Mammary epithelial cell (primary cell): ENCODE data around the gene PCDHB6.

Experiments
- EZH2 ChIP-seq: IDR thresholded peaks from 2 replicates; pipeline ENCODE4 v1.6.1; 2012; ENCODE audit warnings: low read length, inconsistent platforms, borderline replicate concordance
- TF ChIP-seq, protein P1 (sequence below), 2 donors: IDR thresholded peaks in 1 of 2; conservative IDR thresholded peaks in 1 of 2; 2 replicates each; pipeline ENCODE4 v1.5.1; 2011 to 2012; ENCODE audit warnings: inconsistent platforms in 2 of 2, low read length in 2 of 2, mild to moderate bottlenecking in 2 of 2, control low read depth in 1 of 2, low read depth in 1 of 2; ENCODE audit not compliant: insufficient read depth in 1 of 2; ENCODE audit errors: extremely low read depth in 1 of 2

DNA sequence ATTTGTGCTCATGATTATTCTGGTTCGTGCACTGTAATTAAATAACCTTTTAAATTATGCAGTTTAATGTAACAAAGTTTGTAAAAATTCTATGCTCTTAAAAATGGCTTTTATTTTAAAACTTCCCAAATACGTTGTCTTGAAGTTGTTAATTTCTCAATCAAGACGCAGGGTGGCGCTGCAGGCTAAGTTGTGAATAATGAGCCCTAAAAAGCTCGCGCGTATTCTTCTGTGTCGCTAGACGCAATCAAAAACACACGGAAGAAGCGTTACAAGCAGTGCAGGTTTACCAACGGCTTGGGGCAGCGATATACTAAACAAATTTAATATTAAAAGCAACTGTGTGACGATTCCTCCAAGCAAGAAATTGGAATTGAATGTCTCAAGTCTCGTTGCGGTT is 28.3 kb upstream of the PCDHB6 start, which contains the start of gene PCDHB4:
- TF ChIP-seq, protein P1, sequence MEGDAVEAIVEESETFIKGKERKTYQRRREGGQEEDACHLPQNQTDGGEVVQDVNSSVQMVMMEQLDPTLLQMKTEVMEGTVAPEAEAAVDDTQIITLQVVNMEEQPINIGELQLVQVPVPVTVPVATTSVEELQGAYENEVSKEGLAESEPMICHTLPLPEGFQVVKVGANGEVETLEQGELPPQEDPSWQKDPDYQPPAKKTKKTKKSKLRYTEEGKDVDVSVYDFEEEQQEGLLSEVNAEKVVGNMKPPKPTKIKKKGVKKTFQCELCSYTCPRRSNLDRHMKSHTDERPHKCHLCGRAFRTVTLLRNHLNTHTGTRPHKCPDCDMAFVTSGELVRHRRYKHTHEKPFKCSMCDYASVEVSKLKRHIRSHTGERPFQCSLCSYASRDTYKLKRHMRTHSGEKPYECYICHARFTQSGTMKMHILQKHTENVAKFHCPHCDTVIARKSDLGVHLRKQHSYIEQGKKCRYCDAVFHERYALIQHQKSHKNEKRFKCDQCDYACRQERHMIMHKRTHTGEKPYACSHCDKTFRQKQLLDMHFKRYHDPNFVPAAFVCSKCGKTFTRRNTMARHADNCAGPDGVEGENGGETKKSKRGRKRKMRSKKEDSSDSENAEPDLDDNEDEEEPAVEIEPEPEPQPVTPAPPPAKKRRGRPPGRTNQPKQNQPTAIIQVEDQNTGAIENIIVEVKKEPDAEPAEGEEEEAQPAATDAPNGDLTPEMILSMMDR (conservative IDR thresholded peaks at IDR 0.05 in 1 of 2, IDR thresholded peaks at IDR 0.05 in 1 of 2; ENCODE audit: extremely low read depth in 1 of 2, insufficient read depth in 1 of 2, low read depth in 1 of 2, low read length in 2 of 2) = peak; percentile 12 to 31
- TF ChIP-seq EZH2 = no peak
